NCI-H774 (cell line): ENCODE results near the gene SUMO1.

Experiments used
- DNase-seq: peaks from one replicate; lab custom pipeline; 2025; lab: John Stamatoyannopoulos, UW

The SUMO1 gene

GRCh38 chr2:202201220-202202160, 36.9 kb downstream of the SUMO1 start:
- DNase-seq, result no peak

GRCh38 chr2:202196727-202197126, 41.7 kb downstream of the SUMO1 start:
- no peak for DNase-seq

- no peak for DNase-seq
Observed at GRCh38 chr2:202194418-202194817, 44.0 kb downstream of the SUMO1 start.

DNA sequence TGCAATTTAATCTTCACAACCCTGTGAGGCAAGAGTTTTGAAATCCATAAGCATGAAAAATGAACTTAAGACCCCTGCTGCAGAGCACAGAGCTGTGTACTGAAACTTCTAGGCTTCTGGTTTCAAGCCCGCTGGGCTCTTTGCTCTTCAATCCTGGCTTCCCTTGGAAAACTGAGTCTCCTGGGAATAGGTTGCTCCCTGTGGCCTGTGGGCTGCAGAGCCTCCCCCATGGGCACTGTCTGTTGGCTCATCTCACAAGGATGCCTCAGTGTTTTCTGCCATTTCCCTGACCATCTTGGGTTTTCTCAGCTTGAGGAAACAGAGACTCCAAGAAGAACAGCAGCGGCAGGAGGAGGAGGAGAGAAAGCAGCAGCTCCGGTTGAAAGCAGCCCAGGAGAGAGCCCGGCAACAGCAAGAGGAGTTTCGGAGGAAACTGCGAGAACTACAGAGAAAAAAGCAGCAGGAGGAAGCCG, 44.5 kb downstream of the SUMO1 start:
- DNase-seq, result no peak

DNA sequence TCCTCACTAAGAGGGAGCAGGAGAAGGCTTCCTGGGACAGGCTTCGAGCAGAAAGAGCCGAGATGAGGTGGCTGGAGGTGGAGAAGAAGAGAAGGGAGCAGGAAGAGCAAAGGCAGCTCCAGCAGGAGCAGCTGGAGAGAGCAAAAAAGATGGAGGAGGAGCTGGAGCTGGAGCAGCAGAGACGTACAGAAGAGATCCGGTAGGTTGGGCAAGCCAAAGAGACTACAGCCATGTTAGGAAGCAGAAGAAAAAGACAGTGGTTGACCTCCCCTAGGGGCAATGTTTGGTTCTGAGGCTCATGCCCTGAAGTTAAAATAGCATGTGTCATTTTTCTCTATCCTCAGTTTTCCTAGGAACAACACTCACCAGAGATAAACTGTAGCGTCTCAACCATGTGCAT, 45.1 kb downstream of the SUMO1 start:
- DNase-seq, result no peak

- DNase-seq, result no peak
Observed at GRCh38 chr2:202187570-202187969, 50.8 kb downstream of the SUMO1 start.

DNA sequence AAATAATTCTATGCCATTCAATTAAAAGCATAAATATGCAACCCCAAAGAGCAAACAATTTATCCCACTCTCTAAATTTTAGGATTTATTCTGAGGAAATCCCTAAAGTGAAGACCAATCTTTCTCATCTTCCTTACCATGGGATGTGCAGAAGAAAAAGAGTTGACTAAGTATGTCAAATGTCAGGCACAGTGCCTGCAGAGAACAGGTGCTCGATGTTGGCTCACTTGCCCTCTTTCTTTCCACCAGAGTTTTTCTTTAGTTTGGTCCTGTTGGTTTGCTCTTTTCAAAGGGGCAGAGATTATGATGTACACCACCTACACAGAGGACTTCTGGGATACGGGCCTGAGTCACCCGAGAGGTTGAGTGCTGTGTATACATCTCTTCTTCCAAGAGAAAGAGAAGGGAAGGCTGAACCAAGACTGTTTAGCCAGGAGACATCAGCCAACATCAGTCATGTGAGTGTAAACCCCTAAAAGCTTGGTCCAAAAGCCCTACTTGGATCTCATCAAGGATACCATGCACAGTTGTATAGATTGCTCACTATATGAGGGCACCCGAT, 51.7 kb downstream of the SUMO1 start:
- no peak for DNase-seq

GRCh38 chr2:202185156-202185555, 53.2 kb downstream of the SUMO1 start:
- no peak for DNase-seq

DNA sequence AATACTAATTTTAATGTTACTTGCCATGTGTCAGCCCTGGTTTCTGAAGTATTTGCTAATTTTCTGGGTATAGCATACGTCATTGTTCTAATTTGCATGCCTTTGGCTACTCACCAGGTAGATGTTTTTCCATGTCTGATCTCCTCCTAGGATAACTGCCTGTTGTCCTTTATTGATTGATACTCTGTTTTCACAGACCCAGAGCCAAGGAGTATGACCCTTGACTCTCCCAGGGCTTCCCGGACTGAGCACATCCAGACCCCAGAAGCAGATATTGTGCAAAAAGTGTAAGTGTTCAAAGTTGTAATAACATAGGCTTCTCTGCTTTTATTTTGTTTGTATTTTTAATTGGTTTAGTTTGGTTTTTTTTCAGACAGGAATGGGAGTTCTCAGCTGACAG, 53.8 kb downstream of the SUMO1 start:
- no peak for DNase-seq

DNA sequence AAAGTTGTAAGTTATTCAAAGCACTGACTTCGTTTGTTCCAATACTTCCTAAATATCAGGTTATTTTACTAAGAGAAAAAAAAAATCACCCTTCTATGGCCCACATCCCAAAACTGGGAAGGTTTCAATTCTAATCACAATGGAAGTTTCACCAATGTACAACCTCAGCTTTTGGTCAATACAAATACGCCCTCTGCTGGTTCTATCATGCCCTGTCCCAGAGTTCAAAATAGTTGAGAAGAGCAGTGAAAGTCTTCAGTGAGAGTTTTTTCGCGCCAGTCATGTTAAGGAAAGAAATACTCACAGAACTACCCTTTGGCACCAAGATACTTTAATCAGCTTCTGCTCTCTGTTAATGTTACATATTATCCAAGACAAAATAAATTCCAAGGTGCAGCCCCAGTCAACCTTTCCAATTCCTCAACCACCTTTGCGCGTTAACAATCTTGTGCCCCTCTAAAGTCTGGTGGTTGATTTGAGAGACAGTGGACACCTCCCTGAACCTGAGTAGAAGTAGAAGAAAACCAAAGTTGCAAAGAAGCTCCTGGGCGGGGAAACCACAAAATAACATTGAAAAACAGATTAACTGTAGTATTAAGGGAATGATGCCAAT, 59.9 kb downstream of the SUMO1 start:
- DNase-seq, result peak; percentile 33

- no peak for DNase-seq
Observed at GRCh38 chr2:202172439-202173211, 65.8 kb downstream of the SUMO1 start.

- no peak for DNase-seq
Observed at GRCh38 chr2:202171241-202171825, 67.1 kb downstream of the SUMO1 start.

DNA sequence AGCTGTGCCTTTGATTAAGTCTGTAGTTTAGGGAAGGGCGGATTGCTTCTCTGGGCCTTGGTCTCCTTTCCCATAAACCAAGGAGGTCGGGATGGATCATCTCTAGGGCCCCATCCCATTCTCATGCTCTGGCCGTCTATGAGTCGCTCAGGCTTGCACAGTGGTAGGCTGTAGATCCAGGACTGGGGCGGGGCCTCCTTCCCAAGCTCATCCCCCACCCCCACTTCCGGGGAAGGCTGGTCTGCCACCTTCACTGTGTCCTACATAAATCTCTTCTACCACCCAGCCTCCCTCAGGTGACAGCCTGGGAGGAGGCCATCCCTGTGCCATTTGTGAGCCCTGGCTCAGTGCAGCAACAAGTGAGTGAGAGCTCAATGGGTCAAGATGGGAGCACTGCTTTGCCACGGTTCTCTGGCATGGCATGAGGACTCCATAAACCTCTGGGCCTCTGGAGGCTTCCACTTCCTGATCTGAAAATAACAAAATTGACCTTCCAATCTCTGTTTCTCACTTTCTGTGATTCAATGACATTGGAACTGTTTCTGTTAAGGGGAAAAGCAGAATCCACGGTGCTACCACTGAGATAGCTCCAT, 68.5 kb downstream of the SUMO1 start:
- no peak for DNase-seq

GRCh38 chr2:202169131-202169530, 69.3 kb downstream of the SUMO1 start:
- DNase-seq, result no peak

DNA sequence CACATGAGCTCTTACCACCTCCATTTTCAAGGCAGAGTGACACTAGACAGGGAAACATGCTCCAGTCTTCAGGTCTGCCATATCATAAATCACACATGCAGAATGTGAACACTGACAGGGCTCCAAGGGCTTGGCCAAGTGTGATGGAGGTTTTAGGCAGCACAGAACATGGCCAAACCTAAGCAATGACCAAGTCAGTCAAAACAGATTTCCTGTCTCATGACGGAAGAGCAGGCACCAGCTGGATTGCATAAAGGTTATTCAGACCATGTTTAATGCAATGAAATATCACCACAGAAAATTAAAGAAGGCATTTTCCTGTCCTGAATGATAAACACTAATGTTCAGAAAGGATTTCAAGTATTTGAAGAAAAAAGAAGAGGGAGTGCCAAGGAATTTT, 72.5 kb downstream of the SUMO1 start:
- no peak for DNase-seq

GRCh38 chr2:202165208-202165607, 73.2 kb downstream of the SUMO1 start:
- DNase-seq, result no peak

DNA sequence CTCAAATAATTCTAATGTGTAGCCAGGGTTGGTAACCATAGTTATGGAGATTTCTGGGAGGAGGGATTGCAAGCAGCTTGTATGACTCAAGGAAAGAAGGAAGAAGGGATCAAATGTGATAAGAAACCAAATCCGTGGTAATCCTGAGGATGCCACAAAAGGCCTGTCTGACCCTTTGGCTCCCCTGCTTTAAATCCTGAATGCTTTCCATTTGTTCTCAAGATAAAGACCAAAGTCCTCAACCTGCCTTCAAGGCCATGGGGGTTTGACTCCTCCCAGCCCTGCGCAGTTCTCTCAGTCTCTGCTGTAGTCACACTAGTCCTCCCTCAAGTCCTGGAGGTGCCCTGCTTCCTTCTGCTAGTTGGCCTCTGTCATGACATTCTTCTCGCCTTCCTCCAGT, 74.0 kb downstream of the SUMO1 start:
- DNase-seq, result no peak

DNA sequence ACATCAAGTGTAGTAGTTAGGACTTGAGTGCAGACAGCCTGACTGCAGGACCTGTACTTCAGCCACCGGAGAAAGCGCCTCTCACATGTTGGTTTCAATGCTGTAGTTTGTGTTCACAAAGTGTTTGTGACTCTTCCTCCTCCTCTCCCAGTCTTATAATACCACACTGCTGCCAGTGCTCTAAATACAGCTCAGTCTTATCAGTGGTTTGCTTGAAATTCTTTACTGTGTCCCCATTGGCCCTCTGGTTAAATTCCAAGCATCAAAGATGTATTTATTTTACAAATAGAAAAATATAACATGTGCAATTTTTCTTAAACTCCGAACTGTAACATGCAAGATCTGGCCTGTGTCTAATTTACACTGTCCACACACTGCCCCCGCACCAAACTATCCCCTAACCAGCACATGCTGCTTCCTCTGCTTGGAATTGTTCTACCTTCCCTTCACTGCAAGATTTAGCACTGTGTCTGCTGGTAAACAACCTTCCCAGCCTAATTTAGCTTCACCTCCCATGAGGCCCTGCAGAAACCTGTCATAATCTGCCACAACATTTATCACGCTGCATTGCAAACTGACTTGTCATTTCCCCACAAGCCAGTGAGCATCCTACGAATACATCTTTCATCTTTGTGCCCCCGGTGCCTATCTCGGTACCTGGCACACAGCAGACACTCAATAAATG, 77.1 kb downstream of the SUMO1 start:
- DNase-seq, result no peak

GRCh38 chr2:202158796-202159195, 79.6 kb downstream of the SUMO1 start:
- DNase-seq, result no peak

DNA sequence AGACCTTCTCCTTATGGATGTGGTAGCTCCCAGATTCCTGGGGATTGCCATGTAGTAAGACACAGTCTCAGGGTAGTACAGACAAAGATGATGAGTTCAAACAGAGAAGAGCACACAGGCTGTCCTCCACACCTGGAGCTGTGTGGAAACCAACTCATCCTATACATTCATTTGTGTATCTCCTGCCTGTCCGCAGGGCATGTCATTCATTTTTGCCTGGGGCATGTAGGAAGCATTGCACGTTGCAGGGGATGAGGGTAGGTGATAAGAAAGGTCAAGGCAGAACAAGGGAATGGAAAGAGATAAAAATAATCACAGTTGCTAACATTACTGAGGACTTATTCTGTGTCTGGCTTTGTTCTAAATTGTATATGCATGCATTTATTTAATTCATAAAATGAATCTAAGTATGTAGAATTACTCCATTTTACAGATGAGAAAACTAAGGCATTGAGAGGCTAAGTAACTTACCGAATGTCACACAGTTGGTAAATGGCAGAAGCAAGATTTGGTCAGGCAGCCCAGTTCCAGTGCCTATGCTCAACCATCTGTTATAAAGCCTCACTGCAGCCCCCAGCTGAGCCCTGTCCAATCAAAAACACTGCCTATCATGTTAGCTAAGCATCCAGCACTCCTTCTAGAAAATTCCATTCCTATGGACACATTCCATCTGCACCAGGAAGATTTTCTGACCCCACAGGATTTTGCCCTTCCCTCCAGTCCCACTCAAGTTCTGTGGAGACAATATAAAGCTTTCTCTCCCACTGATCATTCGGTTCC, 81.0 kb downstream of the SUMO1 start:
- DNase-seq, result no peak
